Liver (tissue), 3 donors: ENCODE measurements around the gene TMEM120A.

Experiments used
- EGR1 ChIP-seq, 2 donors: IDR thresholded peaks; 2 replicates each; pipeline ENCODE4 v1.6.1; 2016 to 2018; ENCODE audit warnings: antibody characterized with exemption in 2 of 2, low read depth in 2 of 2
- JUND ChIP-seq, 2 donors: IDR thresholded peaks; 2 replicates each; pipeline ENCODE4 v1.6.1; 2016; ENCODE audit warnings: antibody characterized with exemption in 2 of 2
- RAD21 ChIP-seq, 2 donors: IDR thresholded peaks; 2 replicates each; pipeline ENCODE4 v1.6.1; 2016; ENCODE audit warnings: antibody characterized with exemption in 2 of 2, mild to moderate bottlenecking in 2 of 2
- TAF1 ChIP-seq: conservative IDR thresholded peaks from 2 replicates; pipeline ENCODE4 v1.6.1; 2016; ENCODE audit warnings: antibody characterized with exemption, mild to moderate bottlenecking
- YY1 ChIP-seq: IDR thresholded peaks from 2 replicates; pipeline ENCODE4 v1.6.1; 2016; ENCODE audit warnings: antibody characterized with exemption, mild to moderate bottlenecking
- TF ChIP-seq, protein P1 (sequence below): fragments of 150-350 bp; IDR thresholded peaks from 2 replicates; pipeline ENCODE4 v1.5.1; 2017; ENCODE audit warnings: improper control_type of control experiment, low read depth, low read length; ENCODE audit not compliant: missing input control
- TF ChIP-seq, protein P2 (sequence below): IDR thresholded peaks from 2 replicates; pipeline ENCODE4 v1.6.1; 2016; ENCODE audit warnings: antibody characterized with exemption
- TF ChIP-seq, protein P3 (sequence below): IDR thresholded peaks from 2 replicates; pipeline ENCODE4 v1.6.1; 2016; ENCODE audit warnings: antibody characterized with exemption
- TF ChIP-seq, protein P4 (sequence below): IDR thresholded peaks from 2 replicates; pipeline ENCODE4 v1.6.1; 2016; ENCODE audit warnings: antibody characterized with exemption
- donor health status: healthy.
- donor health status: healthy.

DNA sequence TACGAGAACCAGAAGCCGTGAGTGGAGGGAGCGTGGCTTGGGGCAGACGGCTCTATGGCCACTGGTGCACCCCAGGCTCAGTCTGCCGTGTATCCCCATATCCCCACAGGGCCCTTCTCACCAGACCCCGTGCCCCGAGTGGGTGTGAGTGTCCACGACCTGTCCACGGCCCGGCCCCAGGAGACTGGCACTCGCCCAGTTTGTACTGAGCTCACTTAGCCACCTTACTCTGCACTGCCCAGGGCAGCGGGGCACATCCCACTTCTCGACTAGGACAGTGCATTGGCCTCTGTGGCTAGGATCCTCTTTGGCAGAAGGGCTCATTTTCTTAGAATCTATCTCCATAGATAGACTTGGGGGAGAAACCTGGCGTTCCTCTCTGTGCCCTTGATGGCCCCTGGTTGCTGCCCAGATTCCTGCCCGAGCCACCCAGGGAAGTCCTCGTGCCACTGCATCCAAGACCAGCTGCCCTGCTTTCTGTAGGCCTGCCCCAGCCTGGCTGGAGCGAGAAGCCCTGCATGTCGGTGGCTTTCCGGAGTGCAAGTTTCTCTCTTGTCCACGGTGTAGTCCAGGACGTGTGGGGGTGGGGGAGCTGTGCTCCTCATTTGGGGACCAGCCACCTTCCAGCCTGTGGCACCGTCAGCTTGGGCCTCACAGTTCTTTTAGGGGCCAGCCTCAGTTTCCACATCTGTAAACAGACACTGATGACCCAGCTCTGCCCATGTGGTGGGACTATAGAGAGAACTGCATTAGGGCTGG, 11.9 kb downstream of the TMEM120A start:
- TF ChIP-seq, protein P1, sequence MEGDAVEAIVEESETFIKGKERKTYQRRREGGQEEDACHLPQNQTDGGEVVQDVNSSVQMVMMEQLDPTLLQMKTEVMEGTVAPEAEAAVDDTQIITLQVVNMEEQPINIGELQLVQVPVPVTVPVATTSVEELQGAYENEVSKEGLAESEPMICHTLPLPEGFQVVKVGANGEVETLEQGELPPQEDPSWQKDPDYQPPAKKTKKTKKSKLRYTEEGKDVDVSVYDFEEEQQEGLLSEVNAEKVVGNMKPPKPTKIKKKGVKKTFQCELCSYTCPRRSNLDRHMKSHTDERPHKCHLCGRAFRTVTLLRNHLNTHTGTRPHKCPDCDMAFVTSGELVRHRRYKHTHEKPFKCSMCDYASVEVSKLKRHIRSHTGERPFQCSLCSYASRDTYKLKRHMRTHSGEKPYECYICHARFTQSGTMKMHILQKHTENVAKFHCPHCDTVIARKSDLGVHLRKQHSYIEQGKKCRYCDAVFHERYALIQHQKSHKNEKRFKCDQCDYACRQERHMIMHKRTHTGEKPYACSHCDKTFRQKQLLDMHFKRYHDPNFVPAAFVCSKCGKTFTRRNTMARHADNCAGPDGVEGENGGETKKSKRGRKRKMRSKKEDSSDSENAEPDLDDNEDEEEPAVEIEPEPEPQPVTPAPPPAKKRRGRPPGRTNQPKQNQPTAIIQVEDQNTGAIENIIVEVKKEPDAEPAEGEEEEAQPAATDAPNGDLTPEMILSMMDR, result no peak
- TF ChIP-seq, protein P2, sequence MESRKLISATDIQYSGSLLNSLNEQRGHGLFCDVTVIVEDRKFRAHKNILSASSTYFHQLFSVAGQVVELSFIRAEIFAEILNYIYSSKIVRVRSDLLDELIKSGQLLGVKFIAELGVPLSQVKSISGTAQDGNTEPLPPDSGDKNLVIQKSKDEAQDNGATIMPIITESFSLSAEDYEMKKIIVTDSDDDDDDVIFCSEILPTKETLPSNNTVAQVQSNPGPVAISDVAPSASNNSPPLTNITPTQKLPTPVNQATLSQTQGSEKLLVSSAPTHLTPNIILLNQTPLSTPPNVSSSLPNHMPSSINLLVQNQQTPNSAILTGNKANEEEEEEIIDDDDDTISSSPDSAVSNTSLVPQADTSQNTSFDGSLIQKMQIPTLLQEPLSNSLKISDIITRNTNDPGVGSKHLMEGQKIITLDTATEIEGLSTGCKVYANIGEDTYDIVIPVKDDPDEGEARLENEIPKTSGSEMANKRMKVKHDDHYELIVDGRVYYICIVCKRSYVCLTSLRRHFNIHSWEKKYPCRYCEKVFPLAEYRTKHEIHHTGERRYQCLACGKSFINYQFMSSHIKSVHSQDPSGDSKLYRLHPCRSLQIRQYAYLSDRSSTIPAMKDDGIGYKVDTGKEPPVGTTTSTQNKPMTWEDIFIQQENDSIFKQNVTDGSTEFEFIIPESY, result no peak
- TF ChIP-seq TAF1 (no peak), JUND (IDR thresholded peaks at IDR 0.05) (no peak), YY1 (no peak), EGR1 (IDR thresholded peaks at IDR 0.05; ENCODE audit: low read depth in 2 of 2) (no peak), RAD21 (IDR thresholded peaks at IDR 0.05) (no peak)
- TF ChIP-seq, protein P3, sequence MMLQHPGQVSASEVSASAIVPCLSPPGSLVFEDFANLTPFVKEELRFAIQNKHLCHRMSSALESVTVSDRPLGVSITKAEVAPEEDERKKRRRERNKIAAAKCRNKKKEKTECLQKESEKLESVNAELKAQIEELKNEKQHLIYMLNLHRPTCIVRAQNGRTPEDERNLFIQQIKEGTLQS, result no peak
- TF ChIP-seq, protein P4, sequence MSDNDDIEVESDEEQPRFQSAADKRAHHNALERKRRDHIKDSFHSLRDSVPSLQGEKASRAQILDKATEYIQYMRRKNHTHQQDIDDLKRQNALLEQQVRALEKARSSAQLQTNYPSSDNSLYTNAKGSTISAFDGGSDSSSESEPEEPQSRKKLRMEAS, result no peak
